MM.1S (cell line): Measurements from ENCODE around the gene FAM131A.
A peak's percentile ranks its signal among the peaks of the same experiment; 100 is the strongest.

Experiments
- DNase-seq: peaks from one replicate; pipeline ENCODE4 v3.0.0-alpha.2; 2015
- H2AFZ ChIP-seq: fragments of 300-600 bp; sonication (generic); 2 replicates; pipeline ENCODE4 v1.6.0; 2016; ENCODE audit warnings: antibody characterized with exemption, low read length
- H3F3A ChIP-seq: fragments of 300-600 bp; sonication (generic); 2 replicates; pipeline ENCODE4 v1.6.1; 2016; ENCODE audit warnings: mild to moderate bottlenecking, antibody characterized with exemption, low read length, moderate library complexity, mixed read lengths; ENCODE audit not compliant: insufficient read depth
- H3K27ac ChIP-seq: fragments of 300-600 bp; sonication (generic); 2 replicates; pipeline ENCODE4 v1.5.1; 2016; ENCODE audit warnings: mild to moderate bottlenecking, low read length
- H3K27me3 ChIP-seq: fragments of 300-600 bp; sonication (generic); replicated peaks from 2 replicates; pipeline ENCODE4 v1.6.0; 2016; ENCODE audit warnings: low read length; ENCODE audit not compliant: insufficient read depth
- H3K36me3 ChIP-seq: fragments of 300-600 bp; sonication (generic); replicated peaks from 2 replicates; pipeline ENCODE4 v1.6.1; 2016; ENCODE audit warnings: mild to moderate bottlenecking, low read length, mixed read lengths; ENCODE audit not compliant: insufficient read depth
- H3K4me1 ChIP-seq: fragments of 300-600 bp; sonication (generic); 2 replicates; pipeline ENCODE4 v1.6.1; 2016; ENCODE audit warnings: low read length, mixed read lengths
- H3K4me2 ChIP-seq: fragments of 300-600 bp; sonication (generic); 2 replicates; pipeline ENCODE4 v1.6.0; 2016; ENCODE audit warnings: low read depth, low read length
- H3K4me3 ChIP-seq: fragments of 300-600 bp; sonication (generic); 2 replicates; pipeline ENCODE4 v1.5.1; 2016; ENCODE audit warnings: low read length, mixed read lengths
- H3K79me2 ChIP-seq: fragments of 300-600 bp; sonication (generic); 2 replicates; pipeline ENCODE4 v1.6.1; 2016; ENCODE audit warnings: mixed run types, low read length, mixed read lengths
- H3K9ac ChIP-seq: fragments of 300-600 bp; sonication (generic); 2 replicates; pipeline ENCODE4 v1.6.1; 2016; ENCODE audit warnings: low read length, mixed read lengths
- H3K9me2 ChIP-seq: fragments of 300-600 bp; sonication (generic); replicated peaks from 2 replicates; pipeline ENCODE4 v1.6.1; 2016; ENCODE audit warnings: mild to moderate bottlenecking, low read length, mixed read lengths; ENCODE audit not compliant: insufficient read depth
- H3K9me3 ChIP-seq: fragments of 300-600 bp; sonication (generic); replicated peaks from 2 replicates; pipeline ENCODE4 v1.6.1; 2016; ENCODE audit warnings: mild to moderate bottlenecking, low read length, mixed read lengths; ENCODE audit not compliant: insufficient read depth
- H4K20me1 ChIP-seq: fragments of 300-600 bp; sonication (generic); 2 replicates; pipeline ENCODE4 v1.6.1; 2016; ENCODE audit warnings: mild to moderate bottlenecking, low read length, moderate library complexity, mixed read lengths; ENCODE audit not compliant: insufficient read depth
- CTCF ChIP-seq: fragments of 300-600 bp; sonication (generic); IDR thresholded peaks from 2 replicates; pipeline ENCODE4 v1.5.1; 2016; ENCODE audit warnings: antibody characterized with exemption, low read length, mixed read lengths
- EZH2 ChIP-seq: fragments of 300-600 bp; sonication (generic); optimal IDR thresholded peaks from 2 replicates; pipeline ENCODE3; 2017; ENCODE audit warnings: low read depth, mild to moderate bottlenecking, antibody characterized with exemption, low read length, mixed read lengths
- EZH2phosphoT487 ChIP-seq: fragments of 300-600 bp; sonication (generic); IDR thresholded peaks from 2 replicates; pipeline ENCODE4 v1.6.1; 2018; ENCODE audit warnings: antibody characterized with exemption, low read length

Gene FAM131A

GRCh38 chr3:184361532-184361931, 24.1 kb downstream of the FAM131A start, which contains the start of the genes CLCN2 and POLR2H:
Gene CLCN2, minus strand, starts transcription at chr3:184361605. Its CDS starts 126 bp downstream, at chr3:184361479.
Gene POLR2H, plus strand, starts transcription at chr3:184361710. Its CDS starts 1,783 bp downstream, at chr3:184363493.
- H3K4me1 ChIP-seq: 0 out of 2 replicates have a peak, but pooled peaks cover 6% of the 10 kb centered on the region

GRCh38 chr3:184361932-184362667, 24.7 kb downstream of the FAM131A start:
- peak; percentile 50 for DNase-seq

More at GRCh38 chr3:184361532-184361931, 24.1 kb downstream of the FAM131A start, which contains the start of the genes CLCN2 and POLR2H:
- Histone ChIP-seq H3K9me2 (no peaks in the 10 kb centered on the region), H3K4me2 (peak within 1 kb of the TSS; percentile 94), H3K9ac (peak within 1 kb of the TSS; percentile 73), H3K36me3 (0 out of 2 replicates have a peak, but pooled peaks cover 5% of the 10 kb centered on the region), H3K27me3 (no peaks in the 10 kb centered on the region), H3K4me3 (peak within 1 kb of the TSS; percentile 84), H3K27ac (peak within 1 kb of the TSS; percentile 74; the same call in 1 of the 2 replicates), H3F3A (peaks cover 19% of the 10 kb centered on the region), H3K9me3 (no peaks in the 10 kb centered on the region), H3K79me2 (peaks cover 26% of the 10 kb centered on the region), H2AFZ (peak within 1 kb of the TSS; percentile 93), H4K20me1 (no peaks in the 10 kb centered on the region)
- TF ChIP-seq CTCF (no peak), EZH2phosphoT487 (no peak), EZH2 (no peak)
- peak; percentile 74 for DNase-seq

More at GRCh38 chr3:184361932-184362667, 24.7 kb downstream of the FAM131A start:
- Histone ChIP-seq H4K20me1 (no peaks in the 10 kb centered on the region), H3K9me2 (no peaks in the 10 kb centered on the region), H3K4me1 (0 out of 2 replicates have a peak, but pooled peaks cover 6% of the 10 kb centered on the region), H3K9ac (peak overlapping the region; percentile 73), H3K36me3 (0 out of 2 replicates have a peak, but pooled peaks cover 5% of the 10 kb centered on the region), H3K79me2 (peaks cover 30% of the 10 kb centered on the region), H3K27ac (peak overlapping the region; percentile 74; the same call in 1 of the 2 replicates), H3K4me3 (peak overlapping the region; percentile 82), H3K9me3 (no peaks in the 10 kb centered on the region), H3K27me3 (no peaks in the 10 kb centered on the region), H3F3A (peaks cover 19% of the 10 kb centered on the region), H2AFZ (peak overlapping the region; percentile 92), H3K4me2 (peak overlapping the region; percentile 86)
- no peak for TF ChIP-seq EZH2phosphoT487
- TF ChIP-seq EZH2: no peak
- no peak for TF ChIP-seq CTCF
